Measurements from ENCODE around the gene CFAP77.

Gene CFAP77

GRCh38 chr9:132597073-132597775, 187.2 kb downstream of the CFAP77 start:
- DNase-seq (ENCODE audit: low read depth), result no peak

DNA sequence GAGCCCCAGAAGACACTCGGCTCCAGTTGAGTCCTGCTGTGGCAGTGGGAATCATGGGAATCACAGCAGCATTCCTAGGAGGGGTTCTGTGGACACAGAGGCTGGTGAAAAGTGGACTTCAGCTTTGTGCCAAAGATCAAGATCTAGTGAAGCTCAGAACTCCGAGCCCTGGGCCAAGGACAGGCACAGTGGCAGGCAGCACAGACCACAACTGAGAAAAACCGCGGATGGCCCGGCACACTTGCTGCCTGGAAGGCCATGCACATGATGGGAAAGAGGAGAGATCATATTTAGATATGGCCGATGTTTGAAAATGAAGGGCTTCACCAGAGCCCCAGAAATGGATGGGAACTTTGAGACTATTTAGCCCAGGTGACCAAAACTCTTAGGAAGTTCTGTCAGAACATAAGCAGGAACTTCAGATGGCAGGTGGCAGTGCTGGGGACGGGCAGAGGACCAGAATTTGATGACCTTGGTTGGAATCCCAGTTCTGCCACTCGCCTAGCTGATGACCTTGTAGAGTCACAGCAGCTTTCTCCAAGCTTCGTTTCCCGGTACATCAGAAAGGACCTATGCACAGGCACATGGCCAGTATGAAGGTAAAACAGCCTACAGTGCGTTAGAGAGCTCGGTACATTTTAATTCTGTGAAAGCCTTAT, 190.4 kb downstream of the CFAP77 start:
- no peak for DNase-seq (ENCODE audit: low read depth)

DNA sequence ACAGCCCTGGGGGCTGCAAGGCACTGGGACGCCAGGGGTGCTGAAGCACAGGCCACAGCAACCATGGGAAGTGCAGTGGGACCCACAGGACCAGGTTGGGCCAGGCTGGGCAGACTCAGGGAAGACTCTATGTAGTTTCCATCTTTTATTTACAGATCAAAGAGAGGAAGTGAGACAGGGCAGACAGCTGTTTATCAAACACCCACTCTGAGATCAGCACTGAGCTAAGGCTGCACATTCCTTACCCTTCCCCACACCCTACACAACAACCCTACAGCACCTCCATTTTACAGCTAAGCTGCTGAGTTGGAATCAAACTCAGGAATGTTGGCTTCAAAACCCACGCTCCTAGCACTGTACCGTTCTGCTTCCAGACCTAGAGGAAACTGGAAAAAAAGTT, 192.2 kb downstream of the CFAP77 start:
- DNase-seq (ENCODE audit: low read depth), result no peak

- no peak for DNase-seq (ENCODE audit: low read depth)
Measured at GRCh38 chr9:132605387-132605786, 195.4 kb downstream of the CFAP77 start.

GRCh38 chr9:132606066-132606465, 196.1 kb downstream of the CFAP77 start:
- DNase-seq (ENCODE audit: low read depth), result no peak

GRCh38 chr9:132609184-132609583, 199.2 kb downstream of the CFAP77 start:
- DNase-seq (ENCODE audit: low read depth), result no peak

DNA sequence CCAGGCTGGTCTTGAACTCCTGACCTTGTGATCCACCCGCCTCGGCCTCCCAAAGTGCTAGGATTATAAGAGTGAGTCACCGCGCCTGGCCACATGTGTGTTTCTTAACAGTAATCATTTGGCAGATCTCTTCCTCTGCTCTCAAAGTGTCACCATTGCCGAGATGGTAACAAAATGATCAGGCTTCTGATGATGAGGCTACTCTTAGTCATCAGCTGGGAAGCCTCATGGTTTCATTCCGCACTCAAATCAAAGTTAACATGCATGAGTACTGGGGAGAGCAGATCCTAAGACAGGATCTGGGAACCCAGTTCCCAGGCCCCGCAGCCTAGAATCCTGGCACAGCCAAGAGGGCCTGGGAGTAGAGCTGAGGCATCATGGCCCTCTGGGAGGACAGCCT, 199.8 kb downstream of the CFAP77 start:
- DNase-seq (ENCODE audit: low read depth), result no peak

- no peak for DNase-seq (ENCODE audit: low read depth)
Measured at GRCh38 chr9:132610661-132611060, 200.7 kb downstream of the CFAP77 start.

- no peak for DNase-seq (ENCODE audit: low read depth)
Measured at GRCh38 chr9:132614324-132614723, 204.3 kb downstream of the CFAP77 start.

- DNase-seq (ENCODE audit: low read depth), result no peak
Measured at GRCh38 chr9:132615774-132616173, 205.8 kb downstream of the CFAP77 start.

- DNase-seq (ENCODE audit: low read depth), result no peak
Measured at GRCh38 chr9:132616725-132617124, 206.7 kb downstream of the CFAP77 start.

- no peak for DNase-seq (ENCODE audit: low read depth)
Measured at GRCh38 chr9:132622159-132622558, 212.1 kb downstream of the CFAP77 start.
